KMS-11 (cell line): ENCODE results near the gene EPAS1.

ENCODE experiments used
- H2AFZ ChIP-seq: fragments of 200-600 bp; sonication (generic); 2 replicates; pipeline ENCODE4 v1.6.1; 2016; ENCODE audit warnings: antibody characterized with exemption, mixed run types, low read depth
- H3K27ac ChIP-seq: fragments of 200-600 bp; sonication (generic); 2 replicates; pipeline ENCODE4 v1.6.1; 2016; ENCODE audit warnings: mild to moderate bottlenecking, mixed run types
- H3K27me3 ChIP-seq: fragments of 200-600 bp; sonication (generic); 2 replicates; pipeline ENCODE4 v1.6.1; 2017; ENCODE audit warnings: mild to moderate bottlenecking, low read depth, mixed run types, moderate library complexity; ENCODE audit not compliant: insufficient read depth
- H3K36me3 ChIP-seq: fragments of 200-600 bp; sonication (generic); 2 replicates; pipeline ENCODE4 v1.6.1; 2017; ENCODE audit warnings: mild to moderate bottlenecking, mixed run types; ENCODE audit not compliant: insufficient read depth
- H3K4me1 ChIP-seq: fragments of 200-600 bp; sonication (generic); 2 replicates; pipeline ENCODE4 v1.6.1; 2016; ENCODE audit warnings: mild to moderate bottlenecking, low read depth, mixed run types; ENCODE audit not compliant: poor library complexity, severe bottlenecking
- H3K4me2 ChIP-seq: fragments of 200-600 bp; sonication (generic); 2 replicates; pipeline ENCODE4 v1.7.0; 2016; ENCODE audit warnings: mild to moderate bottlenecking, mixed run types
- H3K4me3 ChIP-seq: fragments of 200-600 bp; sonication (generic); IDR thresholded peaks from 2 replicates; pipeline ENCODE4 v1.6.1; 2017; ENCODE audit warnings: low read depth, low read length, mixed read lengths; ENCODE audit not compliant: insufficient read depth
- H3K79me2 ChIP-seq: fragments of 200-600 bp; sonication (generic); 2 replicates; pipeline ENCODE4 v1.6.1; 2016; ENCODE audit warnings: low read depth, mixed run types; ENCODE audit not compliant: insufficient read depth
- H3K9ac ChIP-seq: fragments of 200-600 bp; sonication (generic); 2 replicates; pipeline ENCODE4 v1.6.1; 2016; ENCODE audit warnings: mild to moderate bottlenecking, mixed run types
- H4K20me1 ChIP-seq: fragments of 200-600 bp; sonication (generic); 2 replicates; pipeline ENCODE4 v1.6.1; 2016; ENCODE audit warnings: mild to moderate bottlenecking, mixed run types; ENCODE audit not compliant: insufficient read depth
- CTCF ChIP-seq: fragments of 200-600 bp; sonication (generic); conservative IDR thresholded peaks from 2 replicates; pipeline ENCODE4 v1.6.1; 2017; ENCODE audit warnings: low read depth, mild to moderate bottlenecking, antibody characterized with exemption, low read length, moderate library complexity, mixed read lengths

The EPAS1 gene

GRCh38 chr2:46346719-46347118 lies 49.5 kb downstream of the EPAS1 start:
- no peaks in the 10 kb centered on the region for H3K36me3 ChIP-seq
- H3K4me2 ChIP-seq, result peak overlapping the region; percentile 33; the same call in 1 of the 2 replicates
- H4K20me1 ChIP-seq, result no peaks in the 10 kb centered on the region
- no peak overlapping the region for H2AFZ ChIP-seq
- no peaks in the 10 kb centered on the region for H3K79me2 ChIP-seq
- no peak overlapping the region for H3K27ac ChIP-seq
- no peak overlapping the region for H3K4me3 ChIP-seq
- peaks cover 46% of the 10 kb centered on the region for H3K4me1 ChIP-seq
- no peaks in the 10 kb centered on the region for H3K27me3 ChIP-seq
- H3K9ac ChIP-seq, result no peak overlapping the region
- no peak for TF ChIP-seq CTCF

GRCh38 chr2:46347648-46348280 lies 50.6 kb downstream of the EPAS1 start:
- Histone ChIP-seq H3K27me3 (no peaks in the 10 kb centered on the region), H3K27ac (no peak overlapping the region; the same call in 1 of the 2 replicates), H3K4me1 (peaks cover 52% of the 10 kb centered on the region), H3K36me3 (no peaks in the 10 kb centered on the region), H3K4me2 (peak overlapping the region; percentile 33), H4K20me1 (no peaks in the 10 kb centered on the region), H3K9ac (no peak overlapping the region), H3K79me2 (no peaks in the 10 kb centered on the region), H2AFZ (no peak overlapping the region), H3K4me3 (no peak overlapping the region)
- no peak for TF ChIP-seq CTCF

GRCh38 chr2:46349115-46349547 lies 51.9 kb downstream of the EPAS1 start:
- no peak for TF ChIP-seq CTCF
- H3K4me1 ChIP-seq, result peaks cover 66% of the 10 kb centered on the region
- H2AFZ ChIP-seq, result no peak overlapping the region
- H3K27me3 ChIP-seq, result no peaks in the 10 kb centered on the region
- no peak overlapping the region for H3K9ac ChIP-seq
- no peaks in the 10 kb centered on the region for H3K36me3 ChIP-seq
- no peak overlapping the region for H3K27ac ChIP-seq
- no peak overlapping the region for H3K4me3 ChIP-seq
- H3K79me2 ChIP-seq, result no peaks in the 10 kb centered on the region
- H3K4me2 ChIP-seq, result no peak overlapping the region
- H4K20me1 ChIP-seq, result no peaks in the 10 kb centered on the region

GRCh38 chr2:46350029-46350689 lies 53.0 kb downstream of the EPAS1 start:
- Histone ChIP-seq H3K27me3 (no peaks in the 10 kb centered on the region), H2AFZ (no peak overlapping the region), H3K4me3 (no peak overlapping the region), H3K27ac (no peak overlapping the region), H3K4me1 (peaks cover 69% of the 10 kb centered on the region), H3K4me2 (no peak overlapping the region), H3K36me3 (no peaks in the 10 kb centered on the region), H3K79me2 (no peaks in the 10 kb centered on the region), H3K9ac (no peak overlapping the region), H4K20me1 (no peaks in the 10 kb centered on the region)
- TF ChIP-seq CTCF, result no peak
